Measurements from ENCODE around the gene TRAM2. TPM values are rescaled to one million over a fixed set of nuclear protein-coding genes. Genes with fewer than 3 reads are reported as not detected.
A peak's percentile ranks its signal among the peaks of the same experiment; 100 is the strongest.

TRAM2 gene
- total RNA-seq, 1 experiment from 2014 or later, result 21.2 TPM

GRCh38 chr6:52539607-52540006 is 37.3 kb downstream of the TRAM2 start:
- H3K4me1 ChIP-seq (ENCODE audit: insufficient read depth, low read length), result peaks cover 25% of the 10 kb centered on the region
- TF ChIP-seq CTCF (conservative IDR thresholded peaks at IDR 0.05), result no peak
- peaks cover 0 to 5% (median 0%) of the 10 kb centered on the region in 3 experiments; a peak in 1 of 7 replicates for H3K36me3 Mint-ChIP-seq (ENCODE audit: insufficient read depth in 1 of 3, low read depth in 3 of 3)

More at GRCh38 chr6:52539607-52540006, 37.3 kb downstream of the TRAM2 start:
- no CpG with 5 or more reads among the region's 6 CpGs for WGBS (ENCODE audit: extremely low coverage, insufficient read length, low lambda C conversion rate)
- Histone ChIP-seq H3K23ac (ENCODE audit: insufficient read length, low read depth, low read length) (no peak overlapping the region), H4K20me1 (ENCODE audit: control insufficient read depth, insufficient read depth, insufficient read length) (no peaks in the 10 kb centered on the region), H3K14ac (ENCODE audit: insufficient read depth, low read length) (no peak overlapping the region), H3K79me1 (ENCODE audit: insufficient read depth, low read depth, low read length, poor library complexity, severe bottlenecking) (no peaks in the 10 kb centered on the region), H3T11ph (ENCODE audit: low read length) (no peak overlapping the region), H2BK120ac (ENCODE audit: low read depth, low read length, poor library complexity, severe bottlenecking) (no peak overlapping the region), H2AK5ac (ENCODE audit: insufficient read length, low read length) (no peak overlapping the region), H4K91ac (ENCODE audit: insufficient read length, low read depth, low read length) (no peak overlapping the region), H3K4me2 (ENCODE audit: insufficient read depth, insufficient read length, low read length) (no peak overlapping the region), H3K79me2 (ENCODE audit: insufficient read depth, low read length) (peaks cover 4% of the 10 kb centered on the region; the same call in 1 of the 2 replicates), H3K23me2 (ENCODE audit: insufficient read length, low read depth, low read length, poor library complexity, severe bottlenecking) (no peaks in the 10 kb centered on the region), H2AFZ (ENCODE audit: low read length) (no peak overlapping the region), H3K27me3 (ENCODE audit: insufficient read depth, low read length) (no peaks in the 10 kb centered on the region), H2BK5ac (ENCODE audit: insufficient read length, low read length) (no peak overlapping the region), H4K5ac (ENCODE audit: insufficient read length, low read depth, low read length) (no peak overlapping the region), H2BK15ac (ENCODE audit: low read depth, low read length) (no peak overlapping the region), H3K56ac (ENCODE audit: insufficient read length, low read depth, low read length) (no peak overlapping the region), H3K27ac (ENCODE audit: insufficient read length, low read depth, low read length) (no peak overlapping the region), H3K9ac (ENCODE audit: extremely low read depth, insufficient read length, low read length) (no peak overlapping the region), H2BK20ac (ENCODE audit: low read depth, low read length, poor library complexity, severe bottlenecking) (no peak overlapping the region), H4K8ac (replicated peaks; ENCODE audit: insufficient read length, low read depth, low read length) (no peak overlapping the region), H3K18ac (ENCODE audit: insufficient read length, low read depth, low read length) (no peak overlapping the region), H3K9me3 (ENCODE audit: control insufficient read depth, low read depth, low read length) (no peaks in the 10 kb centered on the region), H2BK12ac (ENCODE audit: insufficient read length, low read depth, low read length) (no peak overlapping the region), H3K4ac (ENCODE audit: low read depth, low read length) (no peak overlapping the region)
- H3K27me3 Mint-ChIP-seq (ENCODE audit: low read depth), result no peaks in the 10 kb centered on the region
- H3K9me3 Mint-ChIP-seq, result no peaks in the 10 kb centered on the region
- peak overlapping the region in 1 of 3 experiments; percentile 82; a peak in 1 of 7 replicates for H3K27ac Mint-ChIP-seq
- no peak overlapping the region for H3K4me3 Mint-ChIP-seq
- H3K4me1 Mint-ChIP-seq, result peaks cover 40 to 46% of the 10 kb centered on the region in 2 experiments
- DNase-seq, result no peak

Data from H9 (cell line).